Gastroesophageal sphincter (tissue), 4 donors: ENCODE results near the gene INSR. TPM values are rescaled to one million over a fixed set of nuclear protein-coding genes. Genes with fewer than 3 reads are reported as not detected.

Experiments used
- ATAC-seq: fragments of 150-250 bp; one replicate; pipeline ENCODE4 v1.9.1; 2016; ENCODE audit warnings: mild to moderate bottlenecking, moderate library complexity
- H3K27ac ChIP-seq, 4 donors: fragments of 200-600 bp; sonication (generic) in 3 of 4; 1 replicate in 3 of 4; 2 replicates in 1 of 4; pipeline ENCODE4 v1.5.1; 2016 to 2019
- H3K27me3 ChIP-seq: fragments of 200-600 bp; sonication (generic); one replicate; pipeline ENCODE4 v1.5.1; 2019
- H3K36me3 ChIP-seq, 2 donors: fragments of 200-600 bp; sonication (generic); one replicate each; pipeline ENCODE4 v1.5.1; 2019; ENCODE audit warnings: control low read depth in 1 of 2
- H3K4me1 ChIP-seq, 3 donors: fragments of 200-600 bp; sonication (generic); 1 replicate in 2 of 3; 2 replicates in 1 of 3; pipeline ENCODE4 v1.5.1; 2016 to 2019; ENCODE audit warnings: control low read depth in 2 of 3
- H3K4me3 ChIP-seq, 2 donors: fragments of 200-600 bp; sonication (generic); one replicate each; pipeline ENCODE4 v1.5.1; 2019; ENCODE audit warnings: mild to moderate bottlenecking in 1 of 2, moderate library complexity in 1 of 2
- H3K9me3 ChIP-seq, 3 donors: fragments of 200-600 bp; sonication (generic); one replicate each; pipeline ENCODE4 v1.5.1; 2017 to 2019; ENCODE audit warnings: control low read depth in 2 of 3
- EP300 ChIP-seq: sonication (generic); formaldehyde crosslinking; IDR thresholded peaks from one replicate; pipeline ENCODE4 v1.6.1; 2017; ENCODE audit warnings: antibody characterized with exemption, mild to moderate bottlenecking
- POLR2A ChIP-seq, 2 donors: fragments of 450-650 bp; IDR thresholded peaks; one replicate each; pipeline ENCODE4 v1.6.1; 2017; ENCODE audit warnings: antibody characterized with exemption in 2 of 2, mild to moderate bottlenecking in 2 of 2, moderate library complexity in 1 of 2
- POLR2AphosphoS5 ChIP-seq: sonication (generic); formaldehyde crosslinking; IDR thresholded peaks from one replicate; pipeline ENCODE4 v1.6.1; 2017; ENCODE audit warnings: antibody characterized with exemption
- WGBS, 2 donors: methylation state at CpG; one replicate each; pipeline ENCODE4 v1.1.5; 2018; ENCODE audit warnings: low coverage in 1 of 2; 5-methylcytosine and 5-hydroxymethylcytosine counted together
- total RNA-seq, 4 donors: library from RNA; depleted of rRNA; stranded (reverse); fragments of >200 nt; gene quantifications; one replicate each; pipeline ENCODE4 v1.1.0, GENCODE V29; 2016
- TF ChIP-seq, protein P1 (sequence below), 4 experiments: fragments of 200-600 bp in 2 of 4; fragments of 450-650 bp in 2 of 4; sonication (generic) in 1 of 4; IDR thresholded peaks; one replicate each; pipeline ENCODE4 v1.5.1; 2017 to 2019; ENCODE audit warnings: antibody characterized with exemption in 4 of 4, mild to moderate bottlenecking in 2 of 4, moderate library complexity in 2 of 4

Gene INSR
- total RNA-seq, 4 donors from 2014 or later = 67.6 to 95.6 (median 81.2) TPM

DNA sequence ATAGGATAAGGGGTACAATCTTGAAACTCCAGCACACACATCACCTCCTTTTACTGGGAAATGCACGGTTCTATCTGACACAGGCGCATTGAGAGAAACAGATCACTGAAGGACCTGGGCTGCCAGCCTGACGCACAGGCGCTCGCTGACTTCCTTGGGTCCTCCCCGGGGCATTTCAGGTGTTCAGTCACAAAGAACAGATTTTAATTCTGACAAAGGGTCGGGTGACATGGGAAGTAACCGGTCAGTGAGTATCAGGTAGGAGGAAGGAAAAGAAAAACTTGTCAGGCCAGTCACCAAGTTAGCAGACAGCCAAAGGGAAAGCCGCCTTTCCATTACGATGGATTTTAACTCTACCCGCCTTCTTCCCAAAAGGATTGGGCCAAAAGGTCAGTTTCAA lies 39.6 kb downstream of the INSR start:
- no peak for ATAC-seq
- H3K4me1 ChIP-seq = peaks cover 0 to 39% (median 4%) of the 10 kb centered on the region in 3 donors
- TF ChIP-seq POLR2AphosphoS5 (no peak), POLR2A (IDR thresholded peaks at IDR 0.05) (no peak), EP300 (no peak)
- TF ChIP-seq, protein P1, sequence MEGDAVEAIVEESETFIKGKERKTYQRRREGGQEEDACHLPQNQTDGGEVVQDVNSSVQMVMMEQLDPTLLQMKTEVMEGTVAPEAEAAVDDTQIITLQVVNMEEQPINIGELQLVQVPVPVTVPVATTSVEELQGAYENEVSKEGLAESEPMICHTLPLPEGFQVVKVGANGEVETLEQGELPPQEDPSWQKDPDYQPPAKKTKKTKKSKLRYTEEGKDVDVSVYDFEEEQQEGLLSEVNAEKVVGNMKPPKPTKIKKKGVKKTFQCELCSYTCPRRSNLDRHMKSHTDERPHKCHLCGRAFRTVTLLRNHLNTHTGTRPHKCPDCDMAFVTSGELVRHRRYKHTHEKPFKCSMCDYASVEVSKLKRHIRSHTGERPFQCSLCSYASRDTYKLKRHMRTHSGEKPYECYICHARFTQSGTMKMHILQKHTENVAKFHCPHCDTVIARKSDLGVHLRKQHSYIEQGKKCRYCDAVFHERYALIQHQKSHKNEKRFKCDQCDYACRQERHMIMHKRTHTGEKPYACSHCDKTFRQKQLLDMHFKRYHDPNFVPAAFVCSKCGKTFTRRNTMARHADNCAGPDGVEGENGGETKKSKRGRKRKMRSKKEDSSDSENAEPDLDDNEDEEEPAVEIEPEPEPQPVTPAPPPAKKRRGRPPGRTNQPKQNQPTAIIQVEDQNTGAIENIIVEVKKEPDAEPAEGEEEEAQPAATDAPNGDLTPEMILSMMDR (IDR thresholded peaks at IDR 0.05) = no peak
- H3K27me3 ChIP-seq = no peaks in the 10 kb centered on the region
- H3K27ac ChIP-seq = no peak overlapping the region
- no peaks in the 10 kb centered on the region for H3K36me3 ChIP-seq
- H3K9me3 ChIP-seq = no peaks in the 10 kb centered on the region
- 75 to 94% methylated on average over 10 to 11 of the region's 11 CpGs for WGBS, 2 donors
- H3K4me3 ChIP-seq = no peak overlapping the region

DNA sequence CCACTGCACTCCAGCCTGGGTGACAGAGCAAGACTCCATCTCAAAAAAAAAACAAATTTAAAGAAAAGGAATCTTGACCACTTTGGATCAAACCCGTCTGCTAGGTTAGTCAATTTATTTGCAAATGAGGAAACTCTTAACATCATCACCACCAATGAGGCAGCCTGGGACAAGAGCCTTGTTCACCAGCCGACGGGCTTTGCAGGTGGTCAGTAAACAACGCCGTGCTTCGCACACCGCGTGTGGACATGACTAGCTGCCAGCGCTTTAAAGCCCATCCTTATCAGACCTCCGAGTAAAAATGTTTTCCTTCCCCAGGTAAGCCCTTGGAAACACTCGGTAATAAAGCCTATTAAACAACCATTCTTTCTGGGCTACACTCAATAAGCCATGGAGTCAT lies 41.9 kb downstream of the INSR start:
- TF ChIP-seq POLR2AphosphoS5 = no peak
- TF ChIP-seq POLR2A (IDR thresholded peaks at IDR 0.05) = no peak
- no peak for TF ChIP-seq EP300
- TF ChIP-seq, protein P1 (IDR thresholded peaks at IDR 0.05) = no peak

GRCh38 chr19:7251494-7251893 lies 42.7 kb downstream of the INSR start:
- 82 to 90% methylated on average over 3 to 4 of the region's 4 CpGs for WGBS, 2 donors
- Histone ChIP-seq H3K27me3 (no peaks in the 10 kb centered on the region), H3K27ac (no peak overlapping the region), H3K9me3 (peaks cover 0 to 5% (median 0%) of the 10 kb centered on the region in 3 donors), H3K4me1 (peaks cover 0 to 14% (median 0%) of the 10 kb centered on the region in 3 donors), H3K36me3 (no peaks in the 10 kb centered on the region), H3K4me3 (no peak overlapping the region)
- TF ChIP-seq EP300 = no peak
- TF ChIP-seq, protein P1 (IDR thresholded peaks at IDR 0.05) = no peak
- TF ChIP-seq POLR2AphosphoS5 = no peak
- no peak for TF ChIP-seq POLR2A (IDR thresholded peaks at IDR 0.05)
- no peak for ATAC-seq

More for the DNA sequence above, 41.9 kb downstream of the INSR start:
- no peak overlapping the region for H3K4me3 ChIP-seq
- peaks cover 0 to 23% (median 4%) of the 10 kb centered on the region in 3 donors for H3K4me1 ChIP-seq
- no peak overlapping the region for H3K27ac ChIP-seq
- WGBS, 2 donors = 85 to 100% methylated on average over 2 to 11 of the region's 11 CpGs
- no peaks in the 10 kb centered on the region for H3K9me3 ChIP-seq
- no peaks in the 10 kb centered on the region for H3K36me3 ChIP-seq
- ATAC-seq = no peak
- no peaks in the 10 kb centered on the region for H3K27me3 ChIP-seq

DNA sequence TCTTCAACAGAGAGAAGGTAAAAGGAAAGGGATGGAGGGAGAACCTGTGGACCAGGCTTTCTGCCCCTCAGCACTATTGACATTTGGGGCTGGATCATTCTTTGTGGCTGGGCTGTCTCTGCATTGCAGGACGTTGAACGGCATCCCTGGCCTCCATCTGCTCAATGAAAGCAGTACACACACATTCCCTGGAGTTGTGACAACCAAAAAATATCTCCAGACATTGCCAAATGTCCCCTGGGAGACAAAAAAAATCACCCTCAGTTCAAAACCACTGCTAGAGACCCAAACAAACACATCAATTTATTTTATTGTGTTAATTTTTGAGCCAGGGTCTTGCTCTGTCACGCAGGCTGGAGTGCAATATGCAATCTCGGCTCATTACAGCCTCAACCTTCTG lies 43.3 kb downstream of the INSR start:
- ATAC-seq = peak; percentile 19
- Histone ChIP-seq H3K4me3 (no peak overlapping the region), H3K36me3 (no peaks in the 10 kb centered on the region), H3K4me1 (peaks cover 0 to 12% (median 0%) of the 10 kb centered on the region in 3 donors), H3K9me3 (peaks cover 0 to 8% (median 0%) of the 10 kb centered on the region in 3 donors), H3K27me3 (no peaks in the 10 kb centered on the region), H3K27ac (no peak overlapping the region)
- WGBS, 2 donors = 50% methylated on average over 4 of the region's 4 CpGs; no CpG with 5 or more reads in 1 of the 2 donors
- TF ChIP-seq POLR2AphosphoS5 = no peak
- no peak for TF ChIP-seq POLR2A (IDR thresholded peaks at IDR 0.05)
- TF ChIP-seq EP300 = no peak
- TF ChIP-seq, protein P1 (IDR thresholded peaks at IDR 0.05) = no peak

DNA sequence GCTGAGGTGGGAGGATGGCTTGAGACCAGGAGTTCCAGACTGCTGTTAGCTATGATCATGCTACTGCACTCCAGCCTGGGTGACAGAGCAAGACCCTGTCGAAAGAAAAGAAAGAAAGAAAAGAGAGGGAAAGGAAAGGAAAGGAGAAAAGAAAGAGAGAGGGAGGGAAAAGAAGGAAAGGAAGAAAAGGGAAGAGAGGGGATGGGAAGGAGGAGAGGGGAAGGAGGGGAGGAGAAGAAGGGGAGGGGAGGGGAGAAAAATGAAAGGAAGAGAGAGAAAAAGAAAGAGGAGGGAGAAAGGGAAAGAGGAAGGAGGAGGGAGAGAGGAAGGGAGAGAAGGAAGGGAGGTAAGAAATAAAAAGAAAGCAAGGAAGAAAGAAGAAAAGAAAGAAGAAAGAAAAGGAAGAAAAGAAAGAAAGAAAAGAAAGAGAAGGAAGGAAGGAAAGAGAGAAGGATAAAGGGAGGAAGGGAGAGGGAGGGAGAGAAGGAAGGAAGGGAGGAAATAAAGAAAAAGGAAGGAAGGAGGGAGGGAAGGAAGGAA lies 44.1 kb downstream of the INSR start:
- WGBS, 2 donors = 47 to 100% methylated on average over 1 of the region's 1 CpG
- Histone ChIP-seq H3K27ac (no peak overlapping the region), H3K4me1 (peaks cover 0 to 12% (median 0%) of the 10 kb centered on the region in 3 donors), H3K4me3 (no peak overlapping the region), H3K36me3 (no peaks in the 10 kb centered on the region), H3K9me3 (peaks cover 0 to 8% (median 0%) of the 10 kb centered on the region in 3 donors), H3K27me3 (no peaks in the 10 kb centered on the region)
- TF ChIP-seq EP300 (no peak), POLR2AphosphoS5 (no peak), POLR2A (IDR thresholded peaks at IDR 0.05) (no peak)
- TF ChIP-seq, protein P1 (IDR thresholded peaks at IDR 0.05) = no peak
- no peak for ATAC-seq
